H1 (cell line): Measurements from ENCODE around the gene BAD. TPM values are rescaled to one million over a fixed set of nuclear protein-coding genes. Genes with fewer than 3 reads are reported as not detected.

Experiments
- RAD21 ChIP-seq, 2 experiments: IDR thresholded peaks in 1 of 2; conservative IDR thresholded peaks in 1 of 2; 2 replicates each; pipeline ENCODE4 v1.6.1; 2011; ENCODE audit warnings: low read depth in 2 of 2, low read length in 2 of 2, improper control_type of control experiment in 1 of 2, inconsistent platforms in 1 of 2, mild to moderate bottlenecking in 1 of 2, moderate library complexity in 1 of 2
- polyA plus RNA-seq, 7 experiments: library from polyadenylated mRNA; depleted of rRNA in 3 of 7; stranded (reverse) in 5 of 7; unstranded in 2 of 7; fragments of >200 nt in 5 of 7; fragments of 200-250 nt in 2 of 7; gene quantifications; 1 replicate in 5 of 7; 2 replicates in 1 of 7; 4 replicates in 1 of 7; pipeline versions ENCODE4 v1.2.1 to v1.2.3, GENCODE V29; 2011 to 2013; ENCODE audit warnings: missing spikeins in 2 of 7, mixed read lengths in 2 of 7
- total RNA-seq: library from RNA; stranded (reverse); fragmentation: NEBNext Ultra II Directional; extraction: Animal tissue kit (Norgen Biotek cat#: 25700); gene quantifications from 2 replicates; pipeline ENCODE4 v1.2.1, GENCODE V29; 2021

Gene BAD
- total and polyA plus RNA-seq, 2 of the 8 experiments (the other 6 are each of a cell fraction or from before 2014, with no cell fraction given), result 23.1 to 33.7 TPM

DNA sequence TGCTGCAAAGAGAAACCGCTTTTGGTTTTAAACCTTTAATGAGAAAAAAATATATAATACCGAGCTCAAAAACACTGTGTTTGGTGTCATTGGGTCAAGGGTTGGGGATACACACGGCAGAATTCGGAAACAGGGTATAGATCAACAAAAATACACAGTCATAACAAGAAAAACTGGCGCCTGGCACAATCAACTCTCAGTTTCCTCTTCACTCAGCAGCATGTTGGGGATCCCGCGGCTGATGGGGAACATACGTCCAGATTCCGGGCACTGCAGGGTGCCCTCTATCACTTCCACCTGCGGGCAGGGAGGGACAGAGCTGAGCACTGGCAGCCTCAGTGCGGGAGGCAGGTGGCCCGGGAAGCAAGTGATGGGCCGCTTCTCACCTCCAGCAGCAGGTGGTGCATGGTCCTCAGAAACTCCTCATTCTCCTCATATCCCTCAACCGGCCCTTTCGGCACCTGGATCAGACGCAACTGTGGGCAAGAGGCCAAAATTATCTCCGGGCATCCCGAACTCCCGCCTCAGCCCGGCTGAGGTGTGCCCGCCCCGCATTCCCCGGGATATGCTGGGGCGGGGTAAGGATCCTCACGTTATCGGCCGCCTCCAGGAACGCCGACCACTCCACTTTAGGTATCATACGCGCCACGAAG, 32.3 kb upstream of the BAD start (continued):
- peak; percentile 33 to 41; a peak in 3 of 4 replicates for TF ChIP-seq RAD21 (IDR thresholded peaks at IDR 0.05 in 1 of 2, conservative IDR thresholded peaks at IDR 0.05 in 1 of 2; ENCODE audit: low read depth in 2 of 2, low read length in 2 of 2)
- TF ChIP-seq, all 59 proteins: peak for 5
